Left kidney (tissue), 2 donors: ENCODE results near the gene PPP2R2C. TPM values are rescaled to one million over a fixed set of nuclear protein-coding genes. Genes with fewer than 3 reads are reported as not detected.
A peak's percentile ranks its signal among the peaks of the same experiment; 100 is the strongest.

ENCODE experiments used
- DNase-seq: peaks from one replicate; pipeline ENCODE4 v3.0.0-alpha.2; 2013
- polyA plus RNA-seq: library from polyadenylated mRNA; unstranded; fragments of 120-200 nt; gene quantifications from one replicate; pipeline ENCODE4 v1.2.1, GENCODE V29; 2013; ENCODE audit not compliant: insufficient read length

Gene PPP2R2C
- polyA plus RNA-seq, 1 donor = 0.40 TPM

GRCh38 chr4:6378493-6379445 lies 93.6 kb downstream of the PPP2R2C start:
- DNase-seq = no peak

DNA sequence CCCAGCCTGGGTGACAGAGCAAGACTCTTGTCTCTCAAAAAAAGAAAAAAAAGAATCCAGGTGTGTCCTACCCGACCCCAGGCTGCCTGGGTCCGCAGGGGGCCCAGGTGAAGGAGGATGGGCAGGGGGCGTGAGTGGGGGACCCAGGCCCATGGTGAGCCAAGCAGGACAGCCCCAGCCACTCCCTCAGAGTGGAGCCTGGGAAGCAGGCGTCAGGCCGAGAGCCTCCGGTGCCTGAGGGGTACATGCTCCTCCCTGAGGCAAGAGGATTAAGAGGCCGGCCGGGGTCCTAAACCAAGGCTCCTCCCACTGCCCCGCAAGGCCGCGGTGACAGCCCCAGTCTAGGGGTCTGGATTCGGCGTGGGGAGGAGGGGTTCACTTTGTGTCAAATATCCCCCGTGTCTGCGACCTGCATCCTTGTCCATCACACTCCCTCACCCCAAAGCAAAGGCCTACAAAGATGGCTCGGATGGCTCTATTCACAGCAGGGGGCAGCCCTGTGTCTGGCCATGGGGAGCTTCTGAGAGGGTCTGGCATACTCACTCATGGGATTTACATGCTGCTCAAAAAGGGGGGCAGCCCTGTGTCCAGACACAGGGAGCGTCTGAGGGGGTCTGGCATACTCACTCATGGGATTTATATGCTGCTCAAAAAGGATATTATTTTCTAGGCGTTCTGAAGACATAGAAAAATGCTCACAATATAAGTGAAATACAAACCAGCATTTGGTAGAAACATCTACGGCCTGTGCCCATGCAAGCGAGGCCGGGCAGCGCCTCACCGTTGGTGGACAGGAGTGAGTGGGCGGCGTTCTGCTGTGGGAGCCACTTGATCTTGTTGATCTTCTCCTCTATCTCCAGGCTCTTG lies 94.6 kb downstream of the PPP2R2C start:
- no peak for DNase-seq

- no peak for DNase-seq
These were observed 96.7 kb downstream of the PPP2R2C start for GRCh38 chr4:6375620-6376295.

GRCh38 chr4:6374575-6374974 lies 97.8 kb downstream of the PPP2R2C start:
- no peak for DNase-seq

DNA sequence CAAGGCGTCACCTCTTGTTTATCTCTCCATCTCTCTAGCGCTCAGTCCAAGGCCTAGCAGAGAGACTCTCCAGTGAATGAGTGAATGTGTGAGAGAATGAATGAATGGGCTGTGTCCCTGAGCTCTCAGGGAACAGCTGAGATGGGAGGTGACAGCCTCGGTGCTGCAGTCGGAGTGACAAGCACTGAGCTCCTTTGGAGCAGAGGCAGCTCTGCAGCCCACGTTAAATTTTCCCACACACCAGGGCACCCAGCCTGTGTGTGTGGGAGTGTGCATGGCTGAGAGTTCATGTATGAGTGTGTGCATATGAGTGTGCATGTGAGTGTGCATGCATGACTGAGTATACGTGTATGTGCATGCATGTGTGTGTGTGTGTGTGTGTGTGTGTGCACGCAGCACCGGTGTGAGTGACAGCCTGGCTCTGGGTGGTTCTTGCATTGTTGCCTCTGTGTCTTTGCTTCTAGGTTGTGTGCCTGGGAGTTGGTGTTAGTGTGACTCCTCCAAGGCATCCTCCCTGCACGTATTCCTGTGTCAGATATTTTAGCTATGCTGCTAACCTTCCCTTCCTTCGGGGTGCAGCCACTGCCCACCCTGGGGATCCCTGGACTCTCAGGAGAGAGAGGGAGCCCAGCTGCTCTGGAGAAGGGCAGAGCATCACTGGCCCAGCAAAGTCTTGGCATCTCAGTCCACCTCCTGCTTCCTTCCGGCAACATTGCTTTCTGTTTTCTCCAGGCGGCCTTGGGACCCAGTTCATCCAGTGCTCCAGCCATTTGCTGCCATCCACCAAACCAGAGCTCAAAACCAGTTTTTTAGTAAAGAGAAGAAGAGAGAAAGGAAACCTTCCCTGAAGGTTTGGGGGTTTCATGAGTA lies 98.6 kb downstream of the PPP2R2C start:
- DNase-seq = no peak

DNA sequence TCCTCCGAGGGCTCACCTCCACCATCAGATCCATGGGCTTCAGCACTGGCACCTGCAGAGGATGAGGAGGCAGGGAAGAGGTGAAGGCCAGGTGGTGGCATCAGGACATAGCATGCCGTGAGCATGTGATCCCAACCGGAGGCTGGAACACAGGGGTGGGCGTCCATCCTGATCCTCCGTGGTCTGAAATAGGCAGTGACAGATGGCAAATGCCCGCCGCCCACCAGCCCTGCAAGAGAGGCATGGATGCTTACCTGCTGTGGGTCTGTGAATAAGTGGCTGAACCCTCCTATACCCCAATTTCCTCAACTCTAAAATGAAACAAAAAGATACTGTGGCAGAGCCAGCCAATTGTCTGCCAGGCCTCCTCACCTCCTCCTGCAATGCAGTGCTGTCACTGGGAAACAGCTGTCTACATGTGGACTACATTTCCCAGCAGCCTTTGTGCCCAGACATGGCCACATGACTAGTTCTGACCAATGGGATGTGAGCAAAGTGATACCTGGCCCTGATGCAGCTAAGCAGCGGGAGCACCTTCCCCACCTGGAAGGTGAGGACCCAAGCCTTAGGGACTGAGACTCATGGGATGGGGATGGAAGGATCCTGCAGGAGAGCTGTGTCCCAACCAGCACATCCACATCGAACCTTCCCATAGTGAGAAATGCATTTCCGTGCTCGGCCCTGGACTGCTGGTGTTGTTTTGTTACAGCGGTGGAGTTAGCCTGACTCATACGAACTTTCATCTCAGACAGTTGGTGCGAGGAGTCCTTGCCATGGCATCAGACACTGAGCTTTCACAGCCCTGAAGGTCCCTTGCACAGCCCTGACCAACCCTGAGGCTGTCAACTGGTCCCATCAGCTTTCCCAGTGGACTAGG lies 99.5 kb downstream of the PPP2R2C start:
- DNase-seq = no peak

GRCh38 chr4:6371812-6372211 lies 100.6 kb downstream of the PPP2R2C start:
- no peak for DNase-seq

DNA sequence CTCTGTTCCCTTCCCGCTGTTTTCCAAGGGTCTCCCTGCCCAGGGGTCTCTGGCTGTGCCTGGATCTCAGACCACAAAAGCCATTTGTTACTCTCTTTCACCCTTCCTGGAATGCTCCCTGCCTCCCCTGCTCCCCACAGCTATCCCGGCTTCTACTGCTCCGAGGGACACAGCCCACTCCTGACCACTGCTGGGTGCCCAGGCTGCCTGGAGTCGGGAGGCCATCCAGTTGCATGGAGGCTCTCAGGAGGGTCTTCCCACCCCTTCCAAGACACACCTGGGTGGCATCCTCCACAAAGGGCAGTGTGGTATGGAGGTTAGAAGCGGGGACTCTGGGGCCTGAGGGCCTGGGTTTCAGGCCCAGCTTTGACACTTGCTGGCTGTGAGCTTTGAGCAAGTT lies 101.1 kb downstream of the PPP2R2C start:
- DNase-seq = no peak

GRCh38 chr4:6369924-6370645 lies 102.3 kb downstream of the PPP2R2C start:
- no peak for DNase-seq

DNA sequence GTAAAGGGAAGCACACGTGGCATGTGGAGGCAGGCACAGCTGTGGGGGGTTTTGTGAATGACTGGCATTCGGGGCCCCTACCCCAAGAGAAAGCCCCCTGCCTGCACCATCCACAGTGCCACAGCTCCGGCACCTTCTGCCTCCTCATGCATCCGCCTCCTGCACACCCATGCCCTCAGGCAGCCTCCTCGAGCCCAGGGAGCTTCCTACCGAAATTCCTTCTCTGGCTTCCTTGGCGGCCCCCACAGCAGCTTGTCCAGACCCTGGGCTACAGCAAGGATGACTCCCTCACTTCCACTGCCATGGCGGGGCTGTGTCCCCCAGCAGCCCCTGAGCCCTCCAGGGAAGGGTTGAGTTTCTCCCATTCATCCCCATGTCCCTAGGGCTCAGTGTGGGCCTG lies 102.9 kb downstream of the PPP2R2C start:
- DNase-seq = no peak

DNA sequence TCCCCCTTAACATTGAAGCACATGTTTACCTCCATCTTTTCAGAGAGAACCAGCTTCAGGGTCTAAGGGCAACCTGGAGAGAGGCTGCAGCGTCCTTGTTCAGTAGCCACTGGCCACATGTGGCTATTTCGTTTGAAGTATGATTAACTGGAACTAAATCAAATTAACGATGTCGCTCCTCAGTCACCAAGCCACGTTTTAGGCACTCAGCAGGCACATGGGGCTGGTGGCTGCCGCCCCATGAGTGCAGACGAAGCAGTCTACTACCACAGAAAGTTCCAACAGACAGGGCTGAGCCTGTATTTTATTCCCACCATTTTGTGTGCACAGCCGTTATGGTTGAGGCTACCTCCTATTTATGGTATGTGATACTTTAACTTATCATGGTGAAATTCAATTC lies 103.4 kb downstream of the PPP2R2C start:
- DNase-seq = no peak

- no peak for DNase-seq
These were observed 103.8 kb downstream of the PPP2R2C start for GRCh38 chr4:6368601-6369000.

DNA sequence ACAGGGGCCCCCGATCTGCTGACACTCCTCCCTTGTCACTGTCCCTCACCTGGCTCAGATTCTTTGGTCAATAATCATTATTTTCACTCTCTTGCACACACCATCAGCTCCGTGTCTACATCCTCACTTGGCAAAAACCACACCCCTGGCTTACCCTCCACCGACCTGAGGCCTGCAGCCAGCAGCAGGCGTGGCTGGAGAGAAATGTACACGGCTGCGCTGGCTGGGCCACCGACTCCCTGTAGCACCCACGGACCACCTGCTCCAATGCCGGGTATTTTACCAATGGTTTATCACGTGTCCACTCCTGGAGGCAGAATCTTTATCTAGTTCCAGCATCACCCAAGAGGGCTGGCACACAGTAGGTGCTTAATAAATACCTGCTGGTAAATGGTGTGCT lies 104.3 kb downstream of the PPP2R2C start:
- DNase-seq = no peak

- DNase-seq = no peak
These were observed 105.0 kb downstream of the PPP2R2C start for GRCh38 chr4:6367371-6367851.

DNA sequence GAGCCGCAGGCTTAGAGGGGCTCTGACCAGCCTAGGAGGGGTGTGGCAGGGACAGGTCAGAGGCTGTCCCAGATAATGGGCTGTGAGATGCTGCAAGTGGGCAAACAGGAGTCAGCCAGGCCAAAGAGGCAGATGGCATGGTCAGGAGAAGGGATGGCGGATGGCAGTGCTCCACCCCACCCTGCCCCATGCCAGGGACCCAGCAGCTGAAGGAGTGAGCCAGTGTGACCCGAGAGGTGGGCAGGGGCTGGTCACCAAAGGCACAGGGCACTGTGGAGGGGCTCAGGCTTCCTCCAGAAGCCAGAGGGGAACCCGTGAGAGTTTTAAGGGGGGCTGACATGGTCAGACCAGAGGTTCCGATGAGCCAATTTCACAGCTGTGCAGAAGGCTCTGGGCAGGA lies 105.8 kb downstream of the PPP2R2C start:
- no peak for DNase-seq

GRCh38 chr4:6365545-6366086 lies 106.8 kb downstream of the PPP2R2C start:
- DNase-seq = no peak

GRCh38 chr4:6364581-6364980 lies 107.8 kb downstream of the PPP2R2C start:
- no peak for DNase-seq

GRCh38 chr4:6364146-6364545 lies 108.3 kb downstream of the PPP2R2C start:
- DNase-seq = no peak

- DNase-seq = peak; percentile 35
These were observed 109.5 kb downstream of the PPP2R2C start for GRCh38 chr4:6362896-6363295.
